ENCODE data around the gene INSIG2. TPM values are rescaled to one million over a fixed set of nuclear protein-coding genes. Genes with fewer than 3 reads are reported as not detected.

INSIG2 gene
- total RNA-seq, 1 experiment from 2014 or later = 10.7 TPM

DNA sequence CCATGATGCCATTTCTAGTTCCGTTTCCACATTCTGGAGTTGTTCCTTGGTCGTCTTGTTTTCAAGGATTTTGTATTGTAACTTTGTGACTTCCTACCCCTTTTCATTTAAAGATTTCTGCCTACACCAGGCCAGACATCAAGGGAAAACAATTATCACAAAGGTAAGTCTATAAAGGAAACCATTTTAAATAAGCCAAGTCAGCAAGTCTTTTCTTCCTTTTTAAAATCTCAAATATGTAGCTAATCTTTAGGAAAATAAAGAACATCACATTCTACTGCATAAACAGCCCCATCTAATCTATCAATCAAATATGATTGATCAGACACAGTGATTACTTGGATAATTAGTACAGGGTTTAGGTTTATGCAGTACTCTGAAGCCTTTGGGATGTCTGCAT, 35.8 kb upstream of the INSIG2 start (continued):
- TF ChIP-seq ATF1 (CRISPR knock-in tag; IDR thresholded peaks at IDR 0.05) (no peak), ZNF219 (CRISPR knock-in tag; IDR thresholded peaks at IDR 0.05; ENCODE audit: borderline replicate concordance) (no peak), NR2C2 (CRISPR knock-in tag; IDR thresholded peaks at IDR 0.05) (no peak)
- TF ChIP-seq, protein P1, sequence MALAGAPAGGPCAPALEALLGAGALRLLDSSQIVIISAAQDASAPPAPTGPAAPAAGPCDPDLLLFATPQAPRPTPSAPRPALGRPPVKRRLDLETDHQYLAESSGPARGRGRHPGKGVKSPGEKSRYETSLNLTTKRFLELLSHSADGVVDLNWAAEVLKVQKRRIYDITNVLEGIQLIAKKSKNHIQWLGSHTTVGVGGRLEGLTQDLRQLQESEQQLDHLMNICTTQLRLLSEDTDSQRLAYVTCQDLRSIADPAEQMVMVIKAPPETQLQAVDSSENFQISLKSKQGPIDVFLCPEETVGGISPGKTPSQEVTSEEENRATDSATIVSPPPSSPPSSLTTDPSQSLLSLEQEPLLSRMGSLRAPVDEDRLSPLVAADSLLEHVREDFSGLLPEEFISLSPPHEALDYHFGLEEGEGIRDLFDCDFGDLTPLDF (CRISPR knock-in tag; IDR thresholded peaks at IDR 0.05) = no peak
- TF ChIP-seq, protein P2, sequence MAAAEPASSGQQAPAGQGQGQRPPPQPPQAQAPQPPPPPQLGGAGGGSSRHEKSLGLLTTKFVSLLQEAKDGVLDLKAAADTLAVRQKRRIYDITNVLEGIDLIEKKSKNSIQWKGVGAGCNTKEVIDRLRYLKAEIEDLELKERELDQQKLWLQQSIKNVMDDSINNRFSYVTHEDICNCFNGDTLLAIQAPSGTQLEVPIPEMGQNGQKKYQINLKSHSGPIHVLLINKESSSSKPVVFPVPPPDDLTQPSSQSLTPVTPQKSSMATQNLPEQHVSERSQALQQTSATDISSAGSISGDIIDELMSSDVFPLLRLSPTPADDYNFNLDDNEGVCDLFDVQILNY (CRISPR knock-in tag; IDR thresholded peaks at IDR 0.05) = no peak
- TF ChIP-seq, protein P3, sequence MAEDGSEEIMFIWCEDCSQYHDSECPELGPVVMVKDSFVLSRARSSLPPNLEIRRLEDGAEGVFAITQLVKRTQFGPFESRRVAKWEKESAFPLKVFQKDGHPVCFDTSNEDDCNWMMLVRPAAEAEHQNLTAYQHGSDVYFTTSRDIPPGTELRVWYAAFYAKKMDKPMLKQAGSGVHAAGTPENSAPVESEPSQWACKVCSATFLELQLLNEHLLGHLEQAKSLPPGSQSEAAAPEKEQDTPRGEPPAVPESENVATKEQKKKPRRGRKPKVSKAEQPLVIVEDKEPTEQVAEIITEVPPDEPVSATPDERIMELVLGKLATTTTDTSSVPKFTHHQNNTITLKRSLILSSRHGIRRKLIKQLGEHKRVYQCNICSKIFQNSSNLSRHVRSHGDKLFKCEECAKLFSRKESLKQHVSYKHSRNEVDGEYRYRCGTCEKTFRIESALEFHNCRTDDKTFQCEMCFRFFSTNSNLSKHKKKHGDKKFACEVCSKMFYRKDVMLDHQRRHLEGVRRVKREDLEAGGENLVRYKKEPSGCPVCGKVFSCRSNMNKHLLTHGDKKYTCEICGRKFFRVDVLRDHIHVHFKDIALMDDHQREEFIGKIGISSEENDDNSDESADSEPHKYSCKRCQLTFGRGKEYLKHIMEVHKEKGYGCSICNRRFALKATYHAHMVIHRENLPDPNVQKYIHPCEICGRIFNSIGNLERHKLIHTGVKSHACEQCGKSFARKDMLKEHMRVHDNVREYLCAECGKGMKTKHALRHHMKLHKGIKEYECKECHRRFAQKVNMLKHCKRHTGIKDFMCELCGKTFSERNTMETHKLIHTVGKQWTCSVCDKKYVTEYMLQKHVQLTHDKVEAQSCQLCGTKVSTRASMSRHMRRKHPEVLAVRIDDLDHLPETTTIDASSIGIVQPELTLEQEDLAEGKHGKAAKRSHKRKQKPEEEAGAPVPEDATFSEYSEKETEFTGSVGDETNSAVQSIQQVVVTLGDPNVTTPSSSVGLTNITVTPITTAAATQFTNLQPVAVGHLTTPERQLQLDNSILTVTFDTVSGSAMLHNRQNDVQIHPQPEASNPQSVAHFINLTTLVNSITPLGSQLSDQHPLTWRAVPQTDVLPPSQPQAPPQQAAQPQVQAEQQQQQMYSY (CRISPR knock-in tag; IDR thresholded peaks at IDR 0.05) = no peak

DNA sequence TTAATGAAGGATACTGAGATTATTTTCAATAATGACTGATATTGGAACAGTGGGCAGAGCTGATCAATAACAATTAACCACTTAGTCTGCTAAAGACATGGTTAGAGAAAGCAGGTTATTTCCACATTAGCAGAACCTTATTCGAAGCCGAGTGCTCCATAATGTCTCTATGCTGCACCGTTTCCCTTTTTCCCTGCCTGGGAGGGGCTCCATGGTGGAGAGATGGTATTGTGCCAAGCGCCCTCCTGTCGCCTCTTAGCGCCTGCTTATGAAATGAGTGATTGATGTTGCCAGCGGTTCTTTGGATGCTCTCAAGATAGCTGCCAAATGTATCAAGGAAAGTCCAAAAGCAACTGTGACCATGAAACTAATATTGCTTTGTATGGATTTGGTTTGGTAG, 34.6 kb upstream of the INSIG2 start:
- Mint-ChIP-seq H3K4me3 (no peak overlapping the region), H3K27ac (no peak overlapping the region), H3K9me3 (no peaks in the 10 kb centered on the region), H3K27me3 (ENCODE audit: low read depth) (0 out of 2 replicates have a peak, but pooled peaks cover 2% of the 10 kb centered on the region), H3K36me3 (no peaks in the 10 kb centered on the region), H3K4me1 (peaks cover 10% of the 10 kb centered on the region)
- ChIA-PET POLR2A (no interaction called here), CTCF (no interaction called here)
- ATAC-seq (no peak), DNase-seq (ENCODE audit: low spot score) (no peak)
- TF ChIP-seq, protein P4, sequence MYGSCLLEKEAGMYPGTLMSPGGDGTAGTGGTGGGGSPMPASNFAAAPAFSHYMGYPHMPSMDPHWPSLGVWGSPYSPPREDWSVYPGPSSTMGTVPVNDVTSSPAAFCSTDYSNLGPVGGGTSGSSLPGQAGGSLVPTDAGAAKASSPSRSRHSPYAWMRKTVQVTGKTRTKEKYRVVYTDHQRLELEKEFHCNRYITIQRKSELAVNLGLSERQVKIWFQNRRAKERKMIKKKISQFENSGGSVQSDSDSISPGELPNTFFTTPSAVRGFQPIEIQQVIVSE (CRISPR knock-in tag; IDR thresholded peaks at IDR 0.05; ENCODE audit: borderline replicate concordance) = no peak
- TF ChIP-seq ZNF317 (CRISPR knock-in tag; IDR thresholded peaks at IDR 0.05; ENCODE audit: borderline replicate concordance, low read depth) (no peak), HMGA2 (CRISPR knock-in tag; IDR thresholded peaks at IDR 0.05) (no peak), CREM (CRISPR knock-in tag; IDR thresholded peaks at IDR 0.05) (no peak), IRF2 (CRISPR knock-in tag; IDR thresholded peaks at IDR 0.05; ENCODE audit: borderline replicate concordance, low read depth) (no peak), GTF2I (CRISPR knock-in tag; conservative IDR thresholded peaks at IDR 0.05) (no peak), NFYB (CRISPR knock-in tag; conservative IDR thresholded peaks at IDR 0.05; ENCODE audit: low read depth) (no peak), MYBL2 (CRISPR knock-in tag; IDR thresholded peaks at IDR 0.05) (no peak), JAZF1 (CRISPR knock-in tag; IDR thresholded peaks at IDR 0.05) (no peak), TEAD1 (CRISPR knock-in tag; IDR thresholded peaks at IDR 0.05) (no peak)
- TF ChIP-seq, protein P5, sequence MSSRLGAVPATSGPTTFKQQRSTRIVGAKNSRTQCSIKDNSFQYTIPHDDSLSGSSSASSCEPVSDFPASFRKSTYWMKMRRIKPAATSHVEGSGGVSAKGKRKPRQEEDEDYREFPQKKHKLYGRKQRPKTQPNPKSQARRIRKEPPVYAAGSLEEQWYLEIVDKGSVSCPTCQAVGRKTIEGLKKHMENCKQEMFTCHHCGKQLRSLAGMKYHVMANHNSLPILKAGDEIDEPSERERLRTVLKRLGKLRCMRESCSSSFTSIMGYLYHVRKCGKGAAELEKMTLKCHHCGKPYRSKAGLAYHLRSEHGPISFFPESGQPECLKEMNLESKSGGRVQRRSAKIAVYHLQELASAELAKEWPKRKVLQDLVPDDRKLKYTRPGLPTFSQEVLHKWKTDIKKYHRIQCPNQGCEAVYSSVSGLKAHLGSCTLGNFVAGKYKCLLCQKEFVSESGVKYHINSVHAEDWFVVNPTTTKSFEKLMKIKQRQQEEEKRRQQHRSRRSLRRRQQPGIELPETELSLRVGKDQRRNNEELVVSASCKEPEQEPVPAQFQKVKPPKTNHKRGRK (CRISPR knock-in tag; IDR thresholded peaks at IDR 0.05; ENCODE audit: borderline replicate concordance) = no peak
- TF ChIP-seq, protein P6, sequence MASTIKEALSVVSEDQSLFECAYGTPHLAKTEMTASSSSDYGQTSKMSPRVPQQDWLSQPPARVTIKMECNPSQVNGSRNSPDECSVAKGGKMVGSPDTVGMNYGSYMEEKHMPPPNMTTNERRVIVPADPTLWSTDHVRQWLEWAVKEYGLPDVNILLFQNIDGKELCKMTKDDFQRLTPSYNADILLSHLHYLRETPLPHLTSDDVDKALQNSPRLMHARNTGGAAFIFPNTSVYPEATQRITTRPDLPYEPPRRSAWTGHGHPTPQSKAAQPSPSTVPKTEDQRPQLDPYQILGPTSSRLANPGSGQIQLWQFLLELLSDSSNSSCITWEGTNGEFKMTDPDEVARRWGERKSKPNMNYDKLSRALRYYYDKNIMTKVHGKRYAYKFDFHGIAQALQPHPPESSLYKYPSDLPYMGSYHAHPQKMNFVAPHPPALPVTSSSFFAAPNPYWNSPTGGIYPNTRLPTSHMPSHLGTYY (CRISPR knock-in tag; IDR thresholded peaks at IDR 0.05) = no peak
- TF ChIP-seq, protein P7, sequence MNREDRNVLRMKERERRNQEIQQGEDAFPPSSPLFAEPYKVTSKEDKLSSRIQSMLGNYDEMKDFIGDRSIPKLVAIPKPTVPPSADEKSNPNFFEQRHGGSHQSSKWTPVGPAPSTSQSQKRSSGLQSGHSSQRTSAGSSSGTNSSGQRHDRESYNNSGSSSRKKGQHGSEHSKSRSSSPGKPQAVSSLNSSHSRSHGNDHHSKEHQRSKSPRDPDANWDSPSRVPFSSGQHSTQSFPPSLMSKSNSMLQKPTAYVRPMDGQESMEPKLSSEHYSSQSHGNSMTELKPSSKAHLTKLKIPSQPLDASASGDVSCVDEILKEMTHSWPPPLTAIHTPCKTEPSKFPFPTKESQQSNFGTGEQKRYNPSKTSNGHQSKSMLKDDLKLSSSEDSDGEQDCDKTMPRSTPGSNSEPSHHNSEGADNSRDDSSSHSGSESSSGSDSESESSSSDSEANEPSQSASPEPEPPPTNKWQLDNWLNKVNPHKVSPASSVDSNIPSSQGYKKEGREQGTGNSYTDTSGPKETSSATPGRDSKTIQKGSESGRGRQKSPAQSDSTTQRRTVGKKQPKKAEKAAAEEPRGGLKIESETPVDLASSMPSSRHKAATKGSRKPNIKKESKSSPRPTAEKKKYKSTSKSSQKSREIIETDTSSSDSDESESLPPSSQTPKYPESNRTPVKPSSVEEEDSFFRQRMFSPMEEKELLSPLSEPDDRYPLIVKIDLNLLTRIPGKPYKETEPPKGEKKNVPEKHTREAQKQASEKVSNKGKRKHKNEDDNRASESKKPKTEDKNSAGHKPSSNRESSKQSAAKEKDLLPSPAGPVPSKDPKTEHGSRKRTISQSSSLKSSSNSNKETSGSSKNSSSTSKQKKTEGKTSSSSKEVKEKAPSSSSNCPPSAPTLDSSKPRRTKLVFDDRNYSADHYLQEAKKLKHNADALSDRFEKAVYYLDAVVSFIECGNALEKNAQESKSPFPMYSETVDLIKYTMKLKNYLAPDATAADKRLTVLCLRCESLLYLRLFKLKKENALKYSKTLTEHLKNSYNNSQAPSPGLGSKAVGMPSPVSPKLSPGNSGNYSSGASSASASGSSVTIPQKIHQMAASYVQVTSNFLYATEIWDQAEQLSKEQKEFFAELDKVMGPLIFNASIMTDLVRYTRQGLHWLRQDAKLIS (CRISPR knock-in tag; IDR thresholded peaks at IDR 0.05; ENCODE audit: borderline replicate concordance) = no peak

All from WTC11 (cell line).